Activated B cell treated with CpG ODN at 0.5 μM for 24 hours (primary cell): ENCODE results near the gene PTPRE. TPM values are rescaled to one million over a fixed set of nuclear protein-coding genes. Genes with fewer than 3 reads are reported as not detected.

ENCODE experiments used
- ATAC-seq: fragments of 200-7000 bp; cut with Tn5 transposase; one replicate; pipeline ENCODE4 v1.10.0; 2021; ENCODE audit warnings: low read depth, mild to moderate bottlenecking, moderate library complexity
- CTCF ChIA-PET: fragments of 350-600 bp; sonication (Branson Sonifier 250); formaldehyde crosslinking; loops from one replicate; lab custom pipeline; 2021; ENCODE audit warnings: antibody characterized with exemption; lab: Charles Lee
- POLR2A ChIA-PET: fragments of 350-600 bp; sonication (Branson Sonifier 250); formaldehyde crosslinking; loops from one replicate; lab custom pipeline; 2021; ENCODE audit warnings: antibody characterized with exemption; lab: Charles Lee
- DNase-seq: peaks from one replicate; pipeline ENCODE4 v3.0.0; 2022
- H3K27ac Mint-ChIP-seq: one replicate; pipeline ENCODE4 v1.8.0; 2020; ENCODE audit warnings: mixed read lengths
- H3K27me3 Mint-ChIP-seq: one replicate; pipeline ENCODE4 v1.8.0; 2021; ENCODE audit warnings: mixed read lengths
- H3K36me3 Mint-ChIP-seq: one replicate; pipeline ENCODE4 v1.8.0; 2021; ENCODE audit warnings: low read depth, mixed read lengths
- H3K4me1 Mint-ChIP-seq: one replicate; pipeline ENCODE4 v1.8.0; 2021; ENCODE audit warnings: mixed read lengths
- H3K4me3 Mint-ChIP-seq: one replicate; pipeline ENCODE4 v1.8.0; 2020; ENCODE audit warnings: mild to moderate bottlenecking, mixed read lengths
- H3K9me3 Mint-ChIP-seq: one replicate; pipeline ENCODE4 v1.8.0; 2020; ENCODE audit warnings: mixed read lengths
- intact Hi-C: fragments of 100-400 bp; cut with micrococcal nuclease; formaldehyde crosslinking; loops from one replicate; pipeline ENCODE4 v1.15.1; 2024
- total RNA-seq: library from RNA; stranded (reverse); gene quantifications from 2 replicates; pipeline ENCODE4 v1.2.3, GENCODE V29; 2022
- TF ChIP-seq, protein P1 (sequence below): fragments of 200-600 bp; IDR thresholded peaks from one replicate; pipeline ENCODE4 v1.8.0; 2022; ENCODE audit warnings: antibody characterized with exemption, mild to moderate bottlenecking

Gene PTPRE
- total RNA-seq, 1 donor from 2014 or later: 36.8 TPM

DNA sequence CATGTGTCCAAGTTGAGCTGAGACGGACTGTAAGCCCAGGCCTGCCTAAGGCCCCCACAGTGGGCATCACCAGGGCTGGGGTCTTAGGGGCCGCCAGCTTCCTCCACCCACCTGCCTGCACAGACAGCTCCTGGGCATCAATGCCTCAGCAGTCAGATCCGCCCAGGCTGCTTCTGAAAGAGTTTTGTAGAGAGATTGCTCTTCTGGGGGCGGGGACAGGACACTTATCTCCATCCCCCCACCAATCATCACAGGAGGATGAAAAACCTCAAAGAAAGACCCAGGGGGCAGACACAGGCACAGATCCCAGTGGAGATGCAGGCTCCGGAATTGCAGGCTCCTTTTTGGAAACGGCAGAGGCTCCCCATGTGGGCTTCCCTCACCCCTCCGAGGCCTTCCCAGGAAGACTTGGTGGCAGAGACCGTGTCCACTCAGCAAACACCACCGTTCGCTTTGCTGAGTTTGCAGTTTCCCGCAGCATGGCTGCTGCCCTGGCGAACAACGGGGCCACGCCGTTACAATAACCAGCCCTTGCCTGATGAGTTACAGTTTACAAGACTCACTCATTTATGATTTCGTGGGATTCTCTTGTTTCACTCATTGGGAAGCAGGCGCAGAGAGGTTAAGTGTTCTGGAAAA, 122.9 kb downstream of the PTPRE start:
- CTCF ChIA-PET: interaction anchor here (1.1 kb wide), 1 partner anchor 19 kb away, joined by 3 read pairs; no protein-coding TSS in a partner anchor

DNA sequence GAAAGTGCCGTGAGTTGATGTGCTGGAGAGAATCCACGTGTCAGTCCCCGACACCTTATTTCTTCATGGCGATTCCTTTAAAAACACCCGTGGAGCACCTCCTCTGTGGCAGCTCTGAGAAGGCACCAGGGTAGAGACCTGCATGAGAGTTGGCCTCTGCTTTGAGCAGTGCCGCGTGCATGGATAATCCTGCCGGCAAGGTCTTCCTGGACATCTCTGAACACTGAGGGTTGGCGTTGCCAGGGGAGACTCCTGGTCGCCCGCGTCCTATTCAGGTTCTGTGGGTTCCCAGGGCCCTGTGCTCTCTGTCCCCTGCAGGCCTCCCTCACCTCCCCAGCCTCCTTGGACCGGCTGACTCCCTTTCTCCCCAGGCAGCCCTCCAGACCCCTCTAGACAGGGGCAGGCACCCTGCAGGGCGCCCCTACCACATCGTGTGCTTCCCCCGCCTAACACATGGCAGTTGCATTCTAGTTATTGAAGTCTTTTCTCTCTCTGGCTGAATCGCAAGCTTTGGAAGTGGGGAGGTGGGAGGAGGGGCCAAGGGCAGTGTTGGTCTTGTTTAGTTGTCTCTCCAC, 123.7 kb downstream of the PTPRE start:
- ChIA-PET POLR2A (no interaction called here), CTCF (no interaction called here)
- Mint-ChIP-seq H3K36me3 (no peaks in the 10 kb centered on the region), H3K27me3 (peaks cover 4% of the 10 kb centered on the region), H3K9me3 (no peaks in the 10 kb centered on the region), H3K4me1 (peaks cover 9% of the 10 kb centered on the region), H3K27ac (no peak overlapping the region), H3K4me3 (no peak overlapping the region)
- DNase-seq: no peak
- ATAC-seq: no peak
- TF ChIP-seq, protein P1, sequence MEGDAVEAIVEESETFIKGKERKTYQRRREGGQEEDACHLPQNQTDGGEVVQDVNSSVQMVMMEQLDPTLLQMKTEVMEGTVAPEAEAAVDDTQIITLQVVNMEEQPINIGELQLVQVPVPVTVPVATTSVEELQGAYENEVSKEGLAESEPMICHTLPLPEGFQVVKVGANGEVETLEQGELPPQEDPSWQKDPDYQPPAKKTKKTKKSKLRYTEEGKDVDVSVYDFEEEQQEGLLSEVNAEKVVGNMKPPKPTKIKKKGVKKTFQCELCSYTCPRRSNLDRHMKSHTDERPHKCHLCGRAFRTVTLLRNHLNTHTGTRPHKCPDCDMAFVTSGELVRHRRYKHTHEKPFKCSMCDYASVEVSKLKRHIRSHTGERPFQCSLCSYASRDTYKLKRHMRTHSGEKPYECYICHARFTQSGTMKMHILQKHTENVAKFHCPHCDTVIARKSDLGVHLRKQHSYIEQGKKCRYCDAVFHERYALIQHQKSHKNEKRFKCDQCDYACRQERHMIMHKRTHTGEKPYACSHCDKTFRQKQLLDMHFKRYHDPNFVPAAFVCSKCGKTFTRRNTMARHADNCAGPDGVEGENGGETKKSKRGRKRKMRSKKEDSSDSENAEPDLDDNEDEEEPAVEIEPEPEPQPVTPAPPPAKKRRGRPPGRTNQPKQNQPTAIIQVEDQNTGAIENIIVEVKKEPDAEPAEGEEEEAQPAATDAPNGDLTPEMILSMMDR: no peak
- intact Hi-C loops: no loop called here

More for the DNA sequence above, 122.9 kb downstream of the PTPRE start:
- H3K27ac Mint-ChIP-seq: no peak overlapping the region
- H3K27me3 Mint-ChIP-seq: peaks cover 4% of the 10 kb centered on the region
- no peaks in the 10 kb centered on the region for H3K36me3 Mint-ChIP-seq
- no peak overlapping the region for H3K4me3 Mint-ChIP-seq
- peaks cover 9% of the 10 kb centered on the region for H3K4me1 Mint-ChIP-seq
- H3K9me3 Mint-ChIP-seq: no peaks in the 10 kb centered on the region
- TF ChIP-seq, protein P1: no peak
- DNase-seq (no peak), ATAC-seq (no peak)
- POLR2A ChIA-PET: no interaction called here
- intact Hi-C loops: no loop called here

DNA sequence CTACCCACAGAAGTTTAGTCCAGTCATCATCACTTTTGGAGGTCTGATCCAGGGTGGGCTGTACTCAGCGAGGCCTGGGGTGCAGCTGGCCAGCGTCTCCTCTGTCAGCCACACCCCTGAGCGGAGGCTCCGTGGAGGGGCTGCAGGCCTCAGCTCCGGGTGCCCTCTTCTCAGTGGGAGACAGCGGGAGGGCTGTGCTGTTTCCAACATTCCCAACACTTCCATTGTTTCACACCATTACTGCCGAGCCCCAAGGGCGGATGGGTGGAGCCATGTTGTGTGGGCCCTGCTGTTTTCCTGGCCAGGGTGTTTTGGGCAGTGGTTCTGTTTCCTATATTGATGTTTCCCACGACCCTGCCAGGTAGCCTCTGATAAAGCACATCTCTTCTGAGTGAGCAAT, 124.3 kb downstream of the PTPRE start:
- Mint-ChIP-seq H3K27me3 (peaks cover 4% of the 10 kb centered on the region), H3K4me1 (peaks cover 4% of the 10 kb centered on the region), H3K36me3 (no peaks in the 10 kb centered on the region), H3K4me3 (no peak overlapping the region), H3K9me3 (no peaks in the 10 kb centered on the region), H3K27ac (no peak overlapping the region)
- TF ChIP-seq, protein P1: no peak
- ChIA-PET CTCF (no interaction called here), POLR2A (no interaction called here)
- no peak for DNase-seq
- intact Hi-C loops: no loop called here
- no peak for ATAC-seq

DNA sequence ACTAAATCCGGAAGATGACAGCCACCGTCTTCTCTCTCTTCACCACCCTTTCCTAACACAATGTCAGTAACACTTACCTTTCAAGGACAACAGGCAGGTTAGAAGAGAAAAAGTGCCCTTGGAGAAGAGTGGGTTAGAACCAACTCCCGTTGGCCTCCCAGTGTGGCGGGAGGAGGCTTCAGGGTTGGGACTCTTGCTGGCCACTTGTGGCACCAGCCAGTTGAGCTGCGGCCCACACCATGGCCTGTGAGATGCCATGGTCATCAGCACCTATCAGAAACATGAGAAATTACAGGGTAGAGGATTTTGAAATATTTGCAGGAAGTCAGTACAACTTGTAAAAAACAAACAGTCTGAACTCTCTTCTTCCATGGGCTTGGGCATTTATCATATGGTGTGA, 125.6 kb downstream of the PTPRE start:
- Mint-ChIP-seq H3K27me3 (peaks cover 4% of the 10 kb centered on the region), H3K36me3 (no peaks in the 10 kb centered on the region), H3K27ac (no peak overlapping the region), H3K9me3 (no peaks in the 10 kb centered on the region), H3K4me3 (no peak overlapping the region), H3K4me1 (no peaks in the 10 kb centered on the region)
- no peak for ATAC-seq
- TF ChIP-seq, protein P1: no peak
- POLR2A ChIA-PET: no interaction called here
- no peak for DNase-seq
- CTCF ChIA-PET: interaction anchor here (5.8 kb wide), 1 partner anchor 37 kb away, joined by 196 read pairs; no protein-coding TSS in a partner anchor
- intact Hi-C loops: no loop called here

DNA sequence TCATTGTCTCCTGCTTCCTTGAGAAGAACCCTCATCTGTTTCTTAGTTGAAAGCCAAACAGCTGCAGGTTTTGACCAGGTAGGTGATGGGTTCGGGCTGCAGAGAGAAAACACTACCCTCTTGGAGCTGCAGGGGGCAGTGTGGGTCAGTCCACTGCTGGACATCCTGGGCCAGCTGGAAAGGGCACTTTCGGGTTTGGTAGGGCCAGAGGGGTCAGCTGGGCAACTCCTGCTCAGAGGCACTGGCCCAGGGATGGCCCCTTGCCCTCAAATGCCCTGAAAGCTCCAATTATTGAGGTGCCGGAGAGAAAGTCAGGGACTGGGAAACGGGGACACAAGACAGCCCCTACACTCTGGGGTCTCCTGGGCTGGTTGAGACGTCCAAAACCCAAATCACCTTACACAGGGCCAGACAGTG, 128.7 kb downstream of the PTPRE start:
- TF ChIP-seq, protein P1: peak; percentile 18
- Mint-ChIP-seq H3K4me1 (no peaks in the 10 kb centered on the region), H3K27me3 (peaks cover 2% of the 10 kb centered on the region), H3K36me3 (no peaks in the 10 kb centered on the region), H3K4me3 (no peak overlapping the region), H3K27ac (no peak overlapping the region), H3K9me3 (no peaks in the 10 kb centered on the region)
- CTCF ChIA-PET: interaction anchor here (0.7 to 5.8 kb wide), 19 partner anchors 8 to 320 kb away, joined by 3 to 196 read pairs (median 5); no protein-coding TSS in a partner anchor
- DNase-seq: peak; percentile 50
- intact Hi-C loops: loop anchor here (1.0 to 2.0 kb wide), 4 partner anchors 12 to 115 kb away; no protein-coding TSS in a partner anchor
- POLR2A ChIA-PET: interaction anchor here (1.2 to 1.8 kb wide), 4 partner anchors 12 to 34 kb away, joined by 3 to 16 read pairs (median 6); no protein-coding TSS in a partner anchor
- ATAC-seq: peak; percentile 81
